Ovary (tissue), 3 donors: ENCODE data around the gene NCDN.

Experiments
- POLR2A ChIP-seq: fragments of 450-650 bp; IDR thresholded peaks from one replicate; pipeline ENCODE4 v1.6.1; 2017; ENCODE audit warnings: antibody characterized with exemption, mild to moderate bottlenecking, moderate library complexity
- TF ChIP-seq, protein P1 (sequence below), 3 donors: fragments of 450-650 bp in 2 of 3; fragments of 200-600 bp in 1 of 3; IDR thresholded peaks; one replicate each; pipeline versions ENCODE4 v1.5.1 to v1.8.0; 2016 to 2022; ENCODE audit warnings: antibody characterized with exemption in 3 of 3, mild to moderate bottlenecking in 1 of 3
- donor health status: DM: no; HTN: no; CAD: no.

DNA sequence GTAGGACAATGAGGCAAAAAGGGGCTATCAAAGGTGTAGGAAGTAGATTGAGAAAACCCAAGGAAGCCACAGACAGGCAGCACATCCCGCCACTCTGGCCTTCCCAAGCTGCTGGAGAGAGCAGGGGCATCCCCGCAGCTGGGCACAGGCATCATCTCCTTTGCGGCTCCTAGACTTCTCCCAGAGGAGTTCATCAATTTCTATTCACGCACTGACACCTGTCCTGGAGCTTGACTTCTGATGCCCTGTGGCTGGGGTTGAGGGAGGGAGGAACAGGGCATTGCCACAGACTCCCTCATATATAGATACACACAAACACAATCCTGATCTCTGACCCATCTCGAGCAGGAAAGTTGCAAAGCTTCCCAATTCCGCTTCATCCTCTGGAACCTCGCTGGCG is 13.7 kb downstream of the NCDN start:
- TF ChIP-seq, protein P1, sequence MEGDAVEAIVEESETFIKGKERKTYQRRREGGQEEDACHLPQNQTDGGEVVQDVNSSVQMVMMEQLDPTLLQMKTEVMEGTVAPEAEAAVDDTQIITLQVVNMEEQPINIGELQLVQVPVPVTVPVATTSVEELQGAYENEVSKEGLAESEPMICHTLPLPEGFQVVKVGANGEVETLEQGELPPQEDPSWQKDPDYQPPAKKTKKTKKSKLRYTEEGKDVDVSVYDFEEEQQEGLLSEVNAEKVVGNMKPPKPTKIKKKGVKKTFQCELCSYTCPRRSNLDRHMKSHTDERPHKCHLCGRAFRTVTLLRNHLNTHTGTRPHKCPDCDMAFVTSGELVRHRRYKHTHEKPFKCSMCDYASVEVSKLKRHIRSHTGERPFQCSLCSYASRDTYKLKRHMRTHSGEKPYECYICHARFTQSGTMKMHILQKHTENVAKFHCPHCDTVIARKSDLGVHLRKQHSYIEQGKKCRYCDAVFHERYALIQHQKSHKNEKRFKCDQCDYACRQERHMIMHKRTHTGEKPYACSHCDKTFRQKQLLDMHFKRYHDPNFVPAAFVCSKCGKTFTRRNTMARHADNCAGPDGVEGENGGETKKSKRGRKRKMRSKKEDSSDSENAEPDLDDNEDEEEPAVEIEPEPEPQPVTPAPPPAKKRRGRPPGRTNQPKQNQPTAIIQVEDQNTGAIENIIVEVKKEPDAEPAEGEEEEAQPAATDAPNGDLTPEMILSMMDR (IDR thresholded peaks at IDR 0.05) = no peak
- no peak for TF ChIP-seq POLR2A
